ENCODE results near the gene CTNNA2.

DNA sequence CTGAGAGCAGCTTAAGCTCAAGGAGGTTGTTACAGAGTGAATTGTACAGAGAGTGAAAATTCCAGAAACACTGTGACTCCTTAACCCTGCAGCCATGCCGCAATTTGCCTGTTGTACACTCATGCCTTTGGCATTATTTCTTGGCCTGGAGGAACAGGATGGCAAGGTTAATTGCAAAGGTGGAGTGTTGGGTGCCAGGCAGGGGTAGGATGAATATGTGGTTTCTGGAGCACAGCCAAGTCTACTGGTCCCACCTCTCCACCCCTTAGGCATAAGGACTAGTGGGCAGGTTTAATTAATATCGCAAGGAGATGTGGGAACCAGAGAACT is 541.5 kb downstream of the CTNNA2 start:
- TF ChIP-seq, protein P1, sequence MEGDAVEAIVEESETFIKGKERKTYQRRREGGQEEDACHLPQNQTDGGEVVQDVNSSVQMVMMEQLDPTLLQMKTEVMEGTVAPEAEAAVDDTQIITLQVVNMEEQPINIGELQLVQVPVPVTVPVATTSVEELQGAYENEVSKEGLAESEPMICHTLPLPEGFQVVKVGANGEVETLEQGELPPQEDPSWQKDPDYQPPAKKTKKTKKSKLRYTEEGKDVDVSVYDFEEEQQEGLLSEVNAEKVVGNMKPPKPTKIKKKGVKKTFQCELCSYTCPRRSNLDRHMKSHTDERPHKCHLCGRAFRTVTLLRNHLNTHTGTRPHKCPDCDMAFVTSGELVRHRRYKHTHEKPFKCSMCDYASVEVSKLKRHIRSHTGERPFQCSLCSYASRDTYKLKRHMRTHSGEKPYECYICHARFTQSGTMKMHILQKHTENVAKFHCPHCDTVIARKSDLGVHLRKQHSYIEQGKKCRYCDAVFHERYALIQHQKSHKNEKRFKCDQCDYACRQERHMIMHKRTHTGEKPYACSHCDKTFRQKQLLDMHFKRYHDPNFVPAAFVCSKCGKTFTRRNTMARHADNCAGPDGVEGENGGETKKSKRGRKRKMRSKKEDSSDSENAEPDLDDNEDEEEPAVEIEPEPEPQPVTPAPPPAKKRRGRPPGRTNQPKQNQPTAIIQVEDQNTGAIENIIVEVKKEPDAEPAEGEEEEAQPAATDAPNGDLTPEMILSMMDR (IDR thresholded peaks at IDR 0.05): no peak
- no peak for TF ChIP-seq POLR2A (IDR thresholded peaks at IDR 0.05)

Measured in vagina (tissue), 2 donors.